Heart left ventricle (tissue), 16 donors: Measurements from ENCODE around the gene ZBTB3. TPM values are rescaled to one million over a fixed set of nuclear protein-coding genes. Genes with fewer than 3 reads are reported as not detected.

Experiments used
- ATAC-seq, 4 donors: fragments of 200-7000 bp; cut with Tn5 transposase; one replicate each; pipeline ENCODE4 v1.9.1; 2020 to 2022; ENCODE audit warnings: moderate library complexity in 4 of 4, mild to moderate bottlenecking in 3 of 4, moderate number of reproducible peaks in 1 of 4
- DNase-seq, 5 donors: peaks; one replicate each; pipeline ENCODE4 v3.0.0-alpha.2; 2020
- H3K27ac ChIP-seq, 12 donors: fragments of 200-600 bp; sonication (generic) in 4 of 12; one replicate each; pipeline versions ENCODE4 v1.5.0 to v1.8.0; 2016 to 2022; ENCODE audit warnings: mild to moderate bottlenecking in 2 of 12
- H3K27me3 ChIP-seq, 9 donors: fragments of 200-600 bp; sonication (generic) in 2 of 9; one replicate each; pipeline versions ENCODE4 v1.5.1 to v1.8.0; 2016 to 2022; ENCODE audit warnings: mild to moderate bottlenecking in 3 of 9
- H3K36me3 ChIP-seq, 9 donors: fragments of 200-600 bp; sonication (generic) in 2 of 9; one replicate each; pipeline versions ENCODE4 v1.5.0 to v1.8.0; 2018 to 2022; ENCODE audit warnings: mild to moderate bottlenecking in 2 of 9
- H3K4me1 ChIP-seq, 12 donors: fragments of 200-600 bp; sonication (generic) in 4 of 12; one replicate each; pipeline versions ENCODE4 v1.5.0 to v1.8.0; 2016 to 2022; ENCODE audit warnings: mild to moderate bottlenecking in 3 of 12
- H3K4me3 ChIP-seq, 12 donors: fragments of 200-600 bp; sonication (generic) in 4 of 12; one replicate each; pipeline versions ENCODE4 v1.5.0 to v1.8.0; 2017 to 2022; ENCODE audit warnings: mild to moderate bottlenecking in 9 of 12, moderate library complexity in 4 of 12
- H3K9me3 ChIP-seq, 12 donors: fragments of 200-600 bp; sonication (generic) in 4 of 12; one replicate each; pipeline versions ENCODE4 v1.5.0 to v1.8.0; 2016 to 2022; ENCODE audit warnings: mild to moderate bottlenecking in 1 of 12
- CTCF ChIP-seq, 12 donors: fragments of 200-600 bp; sonication (generic) in 4 of 12; IDR thresholded peaks; one replicate each; pipeline versions ENCODE4 v1.5.0 to v1.8.0; 2018 to 2022; ENCODE audit warnings: antibody characterized with exemption in 12 of 12, mild to moderate bottlenecking in 5 of 12
- POLR2A ChIP-seq, 2 donors: fragments of 450-650 bp; IDR thresholded peaks; one replicate each; pipeline ENCODE4 v1.6.1; 2017; ENCODE audit warnings: antibody characterized with exemption in 2 of 2, mild to moderate bottlenecking in 2 of 2, moderate library complexity in 2 of 2
- WGBS, 4 donors: extraction: QIAGEN DNeasy Blood & Tissue Kit in 2 of 4; methylation state at CpG; one replicate each; pipeline versions ENCODE4 v1.1.5 to v1.1.7; 2013 to 2018; 5-methylcytosine and 5-hydroxymethylcytosine counted together
- intact Hi-C, 10 donors: fragments of 100-400 bp; cut with DNase I; formaldehyde crosslinking; loops; one replicate each; pipeline versions ENCODE4 v1.11.1 to v1.14.2; 2022
- polyA plus RNA-seq, 2 donors: library from polyadenylated mRNA; stranded (reverse); fragments of 200-250 nt; gene quantifications; one replicate each; pipeline ENCODE4 v1.2.3, GENCODE V29; 2013
- total RNA-seq, 9 donors: library from RNA; depleted of rRNA in 2 of 9; stranded (reverse); fragments of >200 nt in 2 of 9; fragmentation: NEBNext Ultra II Directional in 3 of 9; extraction: Animal tissue kit (Norgen Biotek cat#: 25700) in 3 of 9; gene quantifications; one replicate each; pipeline versions ENCODE4 v1.1.0 to v1.2.4, GENCODE V29; 2016 to 2023
- donor health status: ischemic (EF 13 %, LVEDD 7.1; RV severe dilation, severe dysfunction).
- donor health status: healthy with polysubstance abuse.
- donor health status: DM: no; HTN: yes; CAD: no.
- donor health status: DM: no; HTN: no; CAD: no.
- donor health status: ischemic (EF 25% LVEDD 6.9; RV normal size, moderate dysfunction).
- donor health status: ischemic (EF 25% LVEDD 5.7; RV mildly dilated, moderate dysfunction).
- donor health status: healthy.
- donor health status: DM: yes; HTN: yes; CAD: no.
- donor health status: ischemic (EF 35%, LVEDD 5.7; RV mildly dilated, moderate dysfunction).
- donor health status: nonischemic (EF 11% LVEDD 7.7; RV severe dilation, severe dysfunction).
- donor health status: DM: yes; HTN: yes; CAD: no.
- donor health status: PGD.
- donor health status: ischemic (EF 29% LVEDD 5.4; RV normal size, mild dysfunction).
- donor health status: nonischemic (EF 23%, LVEDD 6.1; RV moderate dilation, normal function).

The ZBTB3 gene
- total and polyA plus RNA-seq, 11 donors: 3.5 to 16.6 (median 9.6) TPM

GRCh38 chr11:62712861-62713260, 41.1 kb downstream of the ZBTB3 start:
- DNase-seq (no peak), ATAC-seq (no peak)
- 57 to 79% (median 65%) methylated on average over 3 of the region's 3 CpGs for WGBS, 4 donors
- H3K27me3 ChIP-seq: no peaks in the 10 kb centered on the region
- H3K36me3 ChIP-seq: peaks cover 9 to 78% (median 75%) of the 10 kb centered on the region in 9 donors
- H3K9me3 ChIP-seq: no peaks in the 10 kb centered on the region
- intact Hi-C loops: no loop called here
- H3K4me1 ChIP-seq: peaks cover 0 to 48% (median 31%) of the 10 kb centered on the region in 12 donors
- H3K27ac ChIP-seq: peak overlapping the region in 11 of 12 donors; percentile 32 to 80 (median 62)
- no peak overlapping the region for H3K4me3 ChIP-seq
- TF ChIP-seq CTCF (IDR thresholded peaks at IDR 0.05) (no peak), POLR2A (IDR thresholded peaks at IDR 0.05) (no peak)

- peaks cover 9 to 73% (median 70%) of the 10 kb centered on the region in 9 donors for H3K36me3 ChIP-seq
- H3K4me1 ChIP-seq: peaks cover 0 to 53% (median 29%) of the 10 kb centered on the region in 12 donors
- H3K27ac ChIP-seq: peak overlapping the region in 10 of 12 donors; percentile 32 to 80 (median 62)
- H3K27me3 ChIP-seq: no peaks in the 10 kb centered on the region
- intact Hi-C loops: no loop called here
- ATAC-seq (no peak), DNase-seq (no peak)
- H3K4me3 ChIP-seq: no peak overlapping the region
- no peaks in the 10 kb centered on the region for H3K9me3 ChIP-seq
- no peak for TF ChIP-seq POLR2A (IDR thresholded peaks at IDR 0.05)
- TF ChIP-seq CTCF (IDR thresholded peaks at IDR 0.05): no peak
- WGBS, 4 donors: 85 to 90% (median 87%) methylated on average over 6 of the region's 6 CpGs
These were observed 41.6 kb downstream of the ZBTB3 start for GRCh38 chr11:62712276-62712812.

GRCh38 chr11:62710001-62710345, 44.0 kb downstream of the ZBTB3 start:
- H3K27me3 ChIP-seq: no peaks in the 10 kb centered on the region
- H3K4me3 ChIP-seq: peak overlapping the region; percentile 21 to 75 (median 64)
- 63 to 74% (median 67%) methylated on average over 7 of the region's 7 CpGs for WGBS, 4 donors
- ATAC-seq (peak in 1 of 4 donors; percentile 0), DNase-seq (no peak)
- H3K36me3 ChIP-seq: peaks cover 0 to 50% (median 47%) of the 10 kb centered on the region in 9 donors
- peaks cover 0 to 72% (median 44%) of the 10 kb centered on the region in 12 donors for H3K4me1 ChIP-seq
- H3K9me3 ChIP-seq: no peaks in the 10 kb centered on the region
- H3K27ac ChIP-seq: peak overlapping the region; percentile 90 to 99 (median 97)
- TF ChIP-seq CTCF (IDR thresholded peaks at IDR 0.05): no peak
- TF ChIP-seq POLR2A (IDR thresholded peaks at IDR 0.05): no peak
- intact Hi-C loops: loop anchor here in 2 of 10 donors (2.0 kb wide), 1 partner anchor 17 kb away; the partner anchor contains the start of gene HNRNPUL2 (in 2 of the 2)

GRCh38 chr11:62709247-62710000, 44.5 kb downstream of the ZBTB3 start:
- Histone ChIP-seq H3K9me3 (no peaks in the 10 kb centered on the region), H3K4me1 (peaks cover 0 to 72% (median 45%) of the 10 kb centered on the region in 12 donors), H3K27ac (peak overlapping the region; percentile 90 to 99 (median 97)), H3K4me3 (peak overlapping the region; percentile 38 to 75 (median 64)), H3K27me3 (no peaks in the 10 kb centered on the region), H3K36me3 (peaks cover 0 to 46% (median 41%) of the 10 kb centered on the region in 9 donors)
- WGBS, 4 donors: 1 to 3% (median 1%) methylated on average over 29 to 47 of the region's 47 CpGs
- TF ChIP-seq CTCF (IDR thresholded peaks at IDR 0.05) (peak in 4 of 12 donors; percentile 8 to 50 (median 26)), POLR2A (IDR thresholded peaks at IDR 0.05) (peak in 1 of 2 donors; percentile 63)
- ATAC-seq: peak; percentile 84 to 92 (median 88)
- intact Hi-C loops: loop anchor here in 2 of 10 donors (1.0 to 5.0 kb wide), 4 partner anchors 17 to 42 kb away; partner anchors contain the start of genes C11orf98 (in 1 of the 2), CSKMT (in 1 of the 2), HNRNPUL2 (in 1 of the 2) and LBHD1 (in 1 of the 2)
- peak; percentile 97 to 99 (median 98) for DNase-seq
